OCI-LY3 (cell line): ENCODE data around the gene S1PR1.

Source experiments
- CTCF ChIP-seq: fragments of 200-600, 300-600 bp; sonication (generic); IDR thresholded peaks from 2 replicates; pipeline ENCODE4 v1.5.1; 2014; ENCODE audit warnings: antibody characterized with exemption, low read length, low read depth
- EZH2phosphoT487 ChIP-seq: fragments of 200-600 bp; shearing (Covaris generic); IDR thresholded peaks from 2 replicates; pipeline ENCODE4 v1.6.1; 2018; ENCODE audit warnings: antibody characterized with exemption, mixed run types, low read depth

- no peak for TF ChIP-seq CTCF
- no peak for TF ChIP-seq EZH2phosphoT487
Observed at GRCh38 chr1:101284021-101284420, 47.2 kb downstream of the S1PR1 start.
